CD4-positive, alpha-beta T cell (primary cell): ENCODE data around the gene VENTX. TPM values are rescaled to one million over a fixed set of nuclear protein-coding genes. Genes with fewer than 3 reads are reported as not detected.

Experiments used
- ATAC-seq: fragments of 200-7000 bp; cut with Tn5 transposase; one replicate; pipeline ENCODE4 v1.10.0; 2022; ENCODE audit warnings: mild to moderate bottlenecking; ENCODE audit not compliant: poor library complexity
- CTCF ChIA-PET: fragments of 350-600 bp; sonication (Branson Sonifier 250); formaldehyde crosslinking; loops from one replicate; lab custom pipeline; 2021; ENCODE audit warnings: antibody characterized with exemption, inconsistent platforms; lab: Charles Lee
- POLR2A ChIA-PET: fragments of 350-600 bp; sonication (Branson Sonifier 250); formaldehyde crosslinking; loops from one replicate; lab custom pipeline; 2021; ENCODE audit warnings: antibody characterized with exemption, inconsistent platforms; lab: Charles Lee
- DNase-seq, 14 experiments: peaks; one replicate each; pipeline ENCODE4 v3.0.0-alpha.2; 2013 to 2020; ENCODE audit warnings: mixed read lengths in 2 of 14
- H3K27ac ChIP-seq, 2 donors: one replicate each; pipeline versions ENCODE4 v1.5.1 to v1.7.0; 2013; ENCODE audit warnings: low read length in 2 of 2, low read depth in 1 of 2, mild to moderate bottlenecking in 1 of 2
- H3K27me3 ChIP-seq, 2 experiments: 1 replicate in 1 of 2; 2 replicates in 1 of 2; pipeline versions ENCODE4 v1.6.1 to v1.7.0; 2013; ENCODE audit warnings: low read length in 2 of 2, control low read depth in 1 of 2, mild to moderate bottlenecking in 1 of 2, moderate library complexity in 1 of 2; ENCODE audit not compliant: insufficient read depth in 2 of 2, control insufficient read depth in 1 of 2
- H3K36me3 ChIP-seq: one replicate; pipeline ENCODE4 v1.6.1; 2013; ENCODE audit warnings: low read length, control low read depth; ENCODE audit not compliant: insufficient read depth
- H3K4me1 ChIP-seq: one replicate; pipeline ENCODE4 v1.6.1; 2013; ENCODE audit warnings: low read length, control low read depth; ENCODE audit not compliant: insufficient read depth
- H3K4me3 ChIP-seq: one replicate; pipeline ENCODE4 v1.5.1; 2013; ENCODE audit warnings: mild to moderate bottlenecking, low read length, moderate library complexity
- H3K9me3 ChIP-seq, 2 experiments: 1 replicate in 1 of 2; 2 replicates in 1 of 2; pipeline versions ENCODE4 v1.6.1 to v1.7.0; 2013; ENCODE audit warnings: low read length in 2 of 2, mild to moderate bottlenecking in 2 of 2, control low read depth in 1 of 2, moderate library complexity in 1 of 2; ENCODE audit not compliant: control insufficient read depth in 1 of 2, insufficient read depth in 1 of 2
- H3K27ac Mint-ChIP-seq: one replicate; pipeline ENCODE4 v1.8.0; 2020; ENCODE audit warnings: mixed read lengths
- H3K27me3 Mint-ChIP-seq: one replicate; pipeline ENCODE4 v1.8.0; 2021; ENCODE audit warnings: mixed read lengths
- H3K36me3 Mint-ChIP-seq: one replicate; pipeline ENCODE4 v1.8.0; 2021; ENCODE audit warnings: low read depth, mixed read lengths
- H3K4me1 Mint-ChIP-seq: one replicate; pipeline ENCODE4 v1.8.0; 2021; ENCODE audit warnings: low read depth, mixed read lengths
- H3K4me3 Mint-ChIP-seq: one replicate; pipeline ENCODE4 v1.8.0; 2020; ENCODE audit warnings: mild to moderate bottlenecking, mixed read lengths
- H3K9me3 Mint-ChIP-seq: one replicate; pipeline ENCODE4 v1.8.0; 2020; ENCODE audit warnings: mixed read lengths
- CTCF ChIP-seq: fragments of 200-600 bp; IDR thresholded peaks from one replicate; pipeline ENCODE4 v1.8.0; 2022; ENCODE audit warnings: antibody characterized with exemption, mild to moderate bottlenecking
- intact Hi-C, 2 experiments: fragments of 100-400 bp; cut with DNase I in 1 of 2; cut with micrococcal nuclease in 1 of 2; formaldehyde crosslinking; loops; one replicate each; pipeline versions ENCODE4 v1.15.1 to v1.9.0; 2023 to 2025; cut with DNase I, micrococcal nuclease
- total RNA-seq, 174 experiments: library from RNA in 2 of 174; stranded (reverse) in 2 of 174; gene quantifications; one replicate each; pipeline ENCODE4 v1.2.3 and lab custom pipeline; 2021 to 2026

The VENTX gene
- total RNA-seq, 2 experiments from 2014 or later: 0.11 to 0.14 TPM

GRCh38 chr10:133209117-133209516, 28.5 kb upstream of the VENTX start:
- Mint-ChIP-seq H3K36me3 (no peaks in the 10 kb centered on the region), H3K4me1 (no peaks in the 10 kb centered on the region), H3K4me3 (no peak overlapping the region), H3K27me3 (no peaks in the 10 kb centered on the region), H3K27ac (no peak overlapping the region), H3K9me3 (no peaks in the 10 kb centered on the region)
- H3K9me3 ChIP-seq: peaks cover 0 to 7% of the 10 kb centered on the region in 2 experiments
- ChIA-PET CTCF (no interaction called here), POLR2A (no interaction called here)
- no peaks in the 10 kb centered on the region for H3K36me3 ChIP-seq
- H3K4me1 ChIP-seq: peaks cover 8% of the 10 kb centered on the region
- intact Hi-C loops: no loop called here
- no peak for TF ChIP-seq CTCF
- no peak for ATAC-seq
- no peak overlapping the region for H3K4me3 ChIP-seq
- H3K27ac ChIP-seq: no peak overlapping the region
- peaks cover 0 to 3% of the 10 kb centered on the region in 2 experiments for H3K27me3 ChIP-seq
- DNase-seq: peak in 1 of 14 experiments; percentile 1

DNA sequence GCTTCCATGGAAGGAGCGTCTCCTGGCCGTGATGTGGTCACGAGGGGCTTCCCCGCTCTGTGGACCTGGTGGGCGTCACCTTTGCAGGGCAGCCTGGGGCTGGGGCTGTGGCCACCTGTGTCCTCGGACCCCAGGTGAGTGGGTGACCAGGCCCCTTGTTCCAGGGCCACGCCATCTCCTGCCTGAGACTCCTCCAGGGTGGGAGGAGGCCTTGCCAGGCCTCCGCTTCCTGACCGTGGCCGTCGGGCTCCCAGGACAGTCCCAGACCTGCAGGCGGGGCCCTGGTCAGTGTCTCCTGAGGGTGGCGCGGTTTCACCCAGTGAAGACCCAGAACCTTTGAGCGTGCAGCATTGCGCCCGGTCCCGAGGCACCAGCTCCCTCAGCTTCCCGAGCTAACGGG, 28.0 kb upstream of the VENTX start:
- Histone ChIP-seq H3K27ac (no peak overlapping the region), H3K4me1 (peaks cover 8% of the 10 kb centered on the region), H3K9me3 (peaks cover 0 to 11% of the 10 kb centered on the region in 2 experiments), H3K27me3 (peaks cover 0 to 3% of the 10 kb centered on the region in 2 experiments), H3K4me3 (no peak overlapping the region), H3K36me3 (no peaks in the 10 kb centered on the region)
- H3K9me3 Mint-ChIP-seq: no peaks in the 10 kb centered on the region
- ATAC-seq (no peak), DNase-seq (peak in 1 of 14 experiments; percentile 3)
- no peak overlapping the region for H3K27ac Mint-ChIP-seq
- no peaks in the 10 kb centered on the region for H3K4me1 Mint-ChIP-seq
- ChIA-PET POLR2A (no interaction called here), CTCF (no interaction called here)
- no peak for TF ChIP-seq CTCF
- no peak overlapping the region for H3K4me3 Mint-ChIP-seq
- no peaks in the 10 kb centered on the region for H3K36me3 Mint-ChIP-seq
- intact Hi-C loops: no loop called here
- no peaks in the 10 kb centered on the region for H3K27me3 Mint-ChIP-seq

GRCh38 chr10:133210398-133211140, 27.1 kb upstream of the VENTX start:
- Histone ChIP-seq H3K27ac (no peak overlapping the region), H3K36me3 (no peaks in the 10 kb centered on the region), H3K4me3 (no peak overlapping the region), H3K27me3 (peaks cover 0 to 3% of the 10 kb centered on the region in 2 experiments), H3K4me1 (peaks cover 8% of the 10 kb centered on the region), H3K9me3 (peaks cover 0 to 14% of the 10 kb centered on the region in 2 experiments)
- CTCF ChIA-PET: no interaction called here
- no peaks in the 10 kb centered on the region for H3K36me3 Mint-ChIP-seq
- no peak for TF ChIP-seq CTCF
- POLR2A ChIA-PET: no interaction called here
- H3K4me3 Mint-ChIP-seq: no peak overlapping the region
- peak in 2 of 14 experiments; percentile 4 to 9 for DNase-seq
- ATAC-seq: no peak
- H3K4me1 Mint-ChIP-seq: no peaks in the 10 kb centered on the region
- intact Hi-C loops: no loop called here
- H3K9me3 Mint-ChIP-seq: no peaks in the 10 kb centered on the region
- H3K27me3 Mint-ChIP-seq: no peaks in the 10 kb centered on the region
- no peak overlapping the region for H3K27ac Mint-ChIP-seq
